Measurements from ENCODE around the gene SCYGR5.
"Not testable (repeated sequence)": the region's sequence is repeated elsewhere in the genome, so short reads cannot be mapped to it uniquely, and the experiment has no call there.

Gene SCYGR5

DNA sequence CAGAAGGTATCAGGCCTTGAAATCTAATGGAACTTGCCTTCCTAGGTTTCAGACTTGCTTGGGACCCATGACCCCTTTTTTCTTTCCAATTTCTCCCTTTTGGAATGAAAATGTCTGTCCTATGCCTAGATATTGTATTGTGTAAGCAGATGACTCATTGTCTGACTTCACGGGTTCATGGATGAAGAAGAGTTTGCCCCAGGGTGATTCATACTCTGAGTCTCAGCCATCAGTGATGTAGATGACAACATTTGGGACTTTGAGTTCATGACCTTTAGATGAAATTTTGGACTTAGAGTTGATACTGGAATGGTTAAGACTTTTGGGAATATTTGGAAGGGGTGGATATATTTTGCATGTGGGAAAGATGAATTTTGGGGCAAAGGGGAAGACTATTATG is 11.2 kb upstream of the SCYGR5 start:
- TF ChIP-seq, protein P1, sequence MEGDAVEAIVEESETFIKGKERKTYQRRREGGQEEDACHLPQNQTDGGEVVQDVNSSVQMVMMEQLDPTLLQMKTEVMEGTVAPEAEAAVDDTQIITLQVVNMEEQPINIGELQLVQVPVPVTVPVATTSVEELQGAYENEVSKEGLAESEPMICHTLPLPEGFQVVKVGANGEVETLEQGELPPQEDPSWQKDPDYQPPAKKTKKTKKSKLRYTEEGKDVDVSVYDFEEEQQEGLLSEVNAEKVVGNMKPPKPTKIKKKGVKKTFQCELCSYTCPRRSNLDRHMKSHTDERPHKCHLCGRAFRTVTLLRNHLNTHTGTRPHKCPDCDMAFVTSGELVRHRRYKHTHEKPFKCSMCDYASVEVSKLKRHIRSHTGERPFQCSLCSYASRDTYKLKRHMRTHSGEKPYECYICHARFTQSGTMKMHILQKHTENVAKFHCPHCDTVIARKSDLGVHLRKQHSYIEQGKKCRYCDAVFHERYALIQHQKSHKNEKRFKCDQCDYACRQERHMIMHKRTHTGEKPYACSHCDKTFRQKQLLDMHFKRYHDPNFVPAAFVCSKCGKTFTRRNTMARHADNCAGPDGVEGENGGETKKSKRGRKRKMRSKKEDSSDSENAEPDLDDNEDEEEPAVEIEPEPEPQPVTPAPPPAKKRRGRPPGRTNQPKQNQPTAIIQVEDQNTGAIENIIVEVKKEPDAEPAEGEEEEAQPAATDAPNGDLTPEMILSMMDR (IDR thresholded peaks at IDR 0.05; ENCODE audit: extremely low read depth, missing control alignments): no peak
- no peak for DNase-seq (ENCODE audit: low spot score)

DNA sequence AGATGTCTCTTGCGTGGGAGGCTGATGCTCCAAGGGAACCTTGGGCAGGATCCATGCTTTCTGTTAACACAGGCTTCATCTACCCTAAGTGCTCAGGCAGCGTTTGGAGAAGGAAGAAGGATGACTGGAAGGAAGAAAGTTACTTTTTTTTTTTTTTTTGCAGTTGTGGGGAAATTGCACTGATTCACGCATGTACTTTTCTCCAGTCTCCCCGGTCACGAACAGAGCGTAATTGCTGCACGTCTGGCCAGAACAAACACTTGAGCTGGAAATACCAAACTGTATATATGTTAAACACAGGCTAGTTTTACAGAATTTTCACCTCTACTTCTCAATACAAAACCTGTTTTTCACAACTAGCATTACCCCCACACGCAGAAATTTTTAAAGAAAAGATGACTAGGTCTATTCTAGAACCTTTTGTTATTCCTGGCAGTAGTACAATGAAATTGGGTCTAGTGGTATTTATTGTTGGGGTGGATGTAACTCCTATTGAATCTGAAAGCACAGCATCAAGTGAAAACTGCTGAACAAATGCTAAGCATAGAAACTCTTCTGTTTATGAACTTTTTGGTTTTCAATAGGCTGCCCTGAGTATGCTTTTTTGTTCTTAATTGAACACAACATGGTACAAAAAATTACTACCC is 9.3 kb upstream of the SCYGR5 start:
- no peak for DNase-seq (ENCODE audit: low spot score)
- TF ChIP-seq, protein P1 (IDR thresholded peaks at IDR 0.05; ENCODE audit: extremely low read depth, missing control alignments): no peak

DNA sequence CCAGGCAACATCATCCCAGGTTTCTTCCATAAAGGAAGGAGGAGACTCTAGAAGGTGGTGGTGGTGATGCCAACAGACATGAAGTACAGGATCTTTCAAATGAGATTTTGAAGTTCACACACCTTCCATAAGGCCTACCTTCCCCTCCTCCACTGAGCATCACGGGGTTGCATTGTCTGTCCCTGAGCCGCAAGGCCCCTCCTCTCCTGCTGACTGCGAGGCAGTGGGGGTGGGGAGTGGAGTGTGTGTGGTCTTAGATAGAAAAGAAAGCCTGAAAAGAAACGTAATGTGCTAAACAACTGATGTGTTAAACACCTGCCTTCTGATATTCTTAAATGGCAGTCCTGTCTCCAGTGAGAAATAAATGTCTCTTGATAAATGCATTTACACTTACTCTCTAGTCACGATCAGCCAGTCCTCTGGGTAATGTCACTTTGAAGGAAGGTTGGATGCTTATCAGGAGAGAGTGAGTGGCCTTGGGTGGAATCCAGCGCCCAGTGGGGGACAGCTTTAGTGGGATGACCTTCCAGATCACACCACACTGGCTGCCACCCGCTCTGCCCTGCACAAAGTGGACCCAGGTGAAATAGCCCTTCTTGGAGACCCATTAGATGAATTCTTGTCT is 5.5 kb upstream of the SCYGR5 start:
- DNase-seq (ENCODE audit: low spot score): no peak

DNA sequence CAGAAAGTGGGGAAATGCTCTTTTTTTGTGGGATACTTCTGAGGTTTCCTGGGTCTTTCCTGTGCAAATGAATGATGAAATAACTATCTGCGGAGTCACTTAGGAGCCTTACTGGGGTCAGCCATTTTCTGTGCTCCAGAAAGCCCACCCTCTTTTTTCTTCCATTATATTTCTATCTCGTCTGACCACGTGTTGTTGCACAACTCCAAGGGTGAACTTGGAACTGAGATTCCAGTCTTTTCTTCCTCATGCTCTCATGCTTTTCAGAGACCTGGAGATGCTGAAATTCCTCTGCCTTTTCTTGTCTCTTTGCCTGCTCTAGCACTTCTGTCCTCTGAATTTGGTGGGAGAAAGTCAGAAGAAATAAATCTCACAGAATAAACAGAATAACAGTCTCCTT is 4.8 kb upstream of the SCYGR5 start:
- TF ChIP-seq, protein P1 (IDR thresholded peaks at IDR 0.05; ENCODE audit: extremely low read depth, missing control alignments): no peak
- DNase-seq (ENCODE audit: low spot score): no peak

More for the DNA sequence above, 5.5 kb upstream of the SCYGR5 start:
- TF ChIP-seq, protein P1 (IDR thresholded peaks at IDR 0.05; ENCODE audit: extremely low read depth, missing control alignments): no peak

DNA sequence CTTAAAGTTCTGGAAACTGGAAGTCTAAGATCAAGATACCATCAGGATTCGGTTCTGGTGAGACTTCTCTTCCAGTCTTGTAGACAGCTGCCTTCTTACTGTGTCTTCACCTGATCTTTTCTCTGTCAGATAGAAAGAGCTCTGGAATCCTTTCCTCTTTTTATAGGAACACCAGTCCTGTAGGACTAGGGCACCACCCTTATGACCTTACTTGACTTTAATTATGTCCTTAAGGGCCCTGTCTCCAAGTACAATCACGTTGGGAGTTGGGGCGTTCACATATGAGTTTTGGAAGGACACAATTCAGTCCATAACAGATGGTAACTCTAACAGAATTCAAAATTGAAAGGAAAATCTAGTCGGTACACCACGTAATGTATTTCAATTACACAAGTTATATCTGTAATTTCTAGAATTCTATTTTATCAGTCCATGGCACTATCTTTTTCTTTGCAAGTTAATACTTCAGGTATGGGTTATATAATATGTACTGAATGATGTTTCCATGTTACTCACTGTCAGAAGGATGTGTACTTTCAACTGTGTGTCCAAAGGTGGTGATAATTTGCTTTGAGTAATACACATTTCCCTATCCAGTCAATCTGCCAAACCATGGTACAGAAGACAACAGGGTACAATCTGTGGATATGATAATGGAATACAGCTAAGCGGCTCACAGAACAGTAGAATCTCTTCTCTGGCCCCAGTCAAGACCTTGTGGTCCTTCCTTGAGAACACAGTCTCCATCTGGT is 1.2 kb upstream of the SCYGR5 start:
- TF ChIP-seq, protein P1 (IDR thresholded peaks at IDR 0.05; ENCODE audit: extremely low read depth, missing control alignments): no peak
- DNase-seq (ENCODE audit: low spot score): no peak

DNA sequence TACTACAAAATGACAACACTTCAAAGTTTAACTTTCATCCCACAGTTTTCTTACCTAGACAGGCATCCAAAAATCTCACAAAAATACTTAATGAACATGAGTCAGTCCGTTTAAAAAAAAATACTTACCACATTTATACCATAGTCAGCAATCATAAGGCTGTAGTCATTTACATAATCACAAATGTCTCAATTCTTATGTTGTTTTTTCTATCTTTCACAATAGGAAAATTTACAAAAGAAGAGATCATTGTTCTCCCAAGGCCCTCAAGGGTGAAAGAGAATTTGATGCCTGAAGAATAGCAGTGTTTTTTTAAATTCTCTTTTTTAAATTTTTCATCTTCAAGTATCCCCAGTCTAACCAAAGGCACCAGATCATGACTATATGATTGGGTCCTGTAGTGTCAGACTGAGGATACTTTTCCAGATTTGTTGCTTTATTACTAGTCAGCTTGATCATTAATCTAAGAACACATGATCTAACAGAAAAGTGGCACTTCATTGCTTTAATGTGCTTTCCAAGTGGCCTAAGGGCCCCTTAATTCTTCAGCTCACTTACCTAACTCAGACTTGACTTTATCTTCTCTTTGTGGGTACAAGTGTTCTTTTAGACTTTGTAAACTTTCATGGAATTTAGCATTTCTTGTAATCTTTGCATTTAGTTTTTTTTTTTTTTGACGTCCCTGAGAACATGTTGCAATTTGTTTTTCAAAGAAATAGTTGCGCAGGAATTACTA is 4.7 kb downstream of the SCYGR5 start:
- TF ChIP-seq, protein P1 (IDR thresholded peaks at IDR 0.05; ENCODE audit: extremely low read depth, missing control alignments): no peak
- DNase-seq (ENCODE audit: low spot score): no peak

DNA sequence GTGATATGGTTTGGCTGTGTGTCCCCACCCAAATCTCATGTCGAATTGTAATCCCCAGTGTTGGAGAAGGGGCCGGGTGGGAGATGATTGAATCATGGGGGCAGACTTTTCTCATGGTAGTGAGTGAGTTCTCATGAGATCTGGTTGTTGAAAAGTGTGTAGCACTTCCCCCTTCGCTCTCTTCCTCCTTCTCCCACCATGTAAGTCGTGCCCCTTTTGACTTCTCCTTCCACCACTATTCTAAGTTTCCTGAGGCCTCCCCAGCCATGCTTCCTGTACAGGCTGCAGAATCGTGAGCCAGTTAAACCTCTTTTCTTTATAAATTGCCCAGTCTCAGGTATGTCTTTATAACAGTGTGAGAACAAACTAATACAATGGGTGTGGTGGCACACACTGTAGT is 7.0 kb downstream of the SCYGR5 start:
- DNase-seq (ENCODE audit: low spot score): not testable (repeated sequence)
